HG03575 (cell line): ENCODE measurements around the gene NR3C1.
"Not testable (repeated sequence)": the region's sequence is repeated elsewhere in the genome, so short reads cannot be mapped to it uniquely, and the experiment has no call there.

Source experiments
- ATAC-seq: cut with Tn5 transposase; IDR thresholded peaks from one replicate; pipeline ENCODE4 v1.9.1; 2021; ENCODE audit not compliant: unreplicated experiment, insufficient number of reproducible peaks, low FRiP score; ENCODE audit errors: extremely low read depth

Gene NR3C1

DNA sequence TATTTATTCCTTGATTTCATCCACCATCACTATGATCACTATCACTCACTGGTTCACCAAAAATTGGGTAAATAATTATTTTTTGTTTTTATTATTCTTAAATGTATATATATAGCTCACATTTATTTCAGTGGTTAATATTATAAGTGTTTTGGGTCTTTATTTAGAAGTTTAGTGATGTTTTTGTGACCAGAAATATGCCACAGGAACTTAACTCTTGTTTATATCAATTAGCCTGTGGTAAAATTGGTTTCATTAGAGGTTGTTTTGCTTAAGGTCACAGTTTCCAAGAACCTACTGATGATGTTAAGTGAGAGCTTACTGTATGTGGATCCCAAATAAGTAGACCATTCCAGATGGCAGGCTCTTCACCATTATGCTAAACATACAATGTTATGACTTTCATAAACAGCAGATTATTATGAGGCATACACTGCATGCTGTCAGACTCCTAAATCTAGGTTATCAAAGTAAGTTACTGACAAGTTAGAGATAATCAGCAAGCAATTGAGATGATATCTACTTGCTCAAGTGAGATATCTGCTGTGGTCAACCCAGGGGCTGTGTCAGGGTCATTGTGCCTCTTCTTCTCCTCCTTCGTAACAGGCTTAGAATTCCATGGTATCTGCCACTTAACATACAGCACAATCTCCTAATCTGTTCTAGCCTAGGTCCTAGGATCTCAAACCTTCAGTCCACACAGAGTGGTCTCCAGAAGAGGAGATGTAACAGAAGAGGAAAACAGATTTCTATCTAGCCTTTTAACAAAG, 57.6 kb downstream of the NR3C1 start:
- ATAC-seq = no peak

- ATAC-seq = no peak
Observed at GRCh38 chr5:143343042-143343441, 60.4 kb downstream of the NR3C1 start.

- ATAC-seq = no peak
Observed at GRCh38 chr5:143342607-143343006, 60.9 kb downstream of the NR3C1 start.

GRCh38 chr5:143341807-143342570, 61.5 kb downstream of the NR3C1 start:
- no peak for ATAC-seq

- ATAC-seq = no peak
Observed at GRCh38 chr5:143340891-143341685, 62.4 kb downstream of the NR3C1 start.

DNA sequence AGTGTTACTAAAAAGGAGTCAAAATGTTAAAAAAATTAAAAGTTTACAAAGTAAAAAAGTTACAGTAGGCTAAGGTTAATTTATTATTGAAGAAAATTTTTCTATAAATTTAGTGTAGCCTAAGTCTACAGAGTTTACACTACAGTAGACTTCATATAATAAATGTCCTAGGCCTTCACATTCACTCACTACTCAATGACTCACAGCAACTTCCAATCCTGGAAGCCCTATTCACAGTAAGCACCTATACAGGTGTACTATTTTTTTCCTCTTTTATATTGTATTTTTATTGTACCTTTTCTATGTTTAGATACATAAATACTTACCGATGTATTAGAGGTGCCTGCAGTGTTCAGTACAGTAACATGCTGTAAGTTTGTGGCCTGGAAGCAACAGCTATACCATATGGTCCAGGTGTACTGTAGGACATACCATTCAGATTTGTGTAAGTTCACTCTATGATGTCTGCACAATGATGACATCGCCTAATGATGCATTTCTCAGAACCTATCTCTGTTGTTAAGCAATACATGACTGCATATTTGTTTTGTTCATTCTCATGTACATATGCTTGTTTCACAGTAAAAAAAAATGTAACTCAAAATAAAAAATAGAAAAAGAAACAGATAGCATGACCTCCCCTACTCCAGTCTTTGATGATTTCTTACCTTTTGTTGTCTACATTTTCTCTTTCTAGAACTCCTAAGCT, 64.7 kb downstream of the NR3C1 start:
- ATAC-seq = no peak

DNA sequence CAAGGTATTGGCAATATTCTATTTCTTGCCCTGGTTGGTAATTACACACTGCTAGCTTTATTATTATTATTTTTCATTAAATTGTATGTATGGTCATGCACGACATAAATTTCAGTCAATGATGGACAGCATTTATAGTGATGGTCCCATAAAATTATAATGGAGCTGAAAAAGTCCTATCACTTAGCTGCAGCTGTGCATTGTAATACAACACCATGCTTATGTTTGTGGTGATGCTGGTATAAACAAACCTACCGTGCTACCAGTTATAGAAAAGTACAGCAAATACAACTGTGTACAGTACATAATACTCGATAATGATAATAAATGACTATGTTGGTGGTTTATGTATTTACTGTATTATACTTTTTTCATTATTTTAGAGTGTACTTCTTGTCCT, 65.5 kb downstream of the NR3C1 start:
- ATAC-seq = no peak

GRCh38 chr5:143336485-143336884, 67.0 kb downstream of the NR3C1 start:
- ATAC-seq = no peak

- no peak for ATAC-seq
Observed at GRCh38 chr5:143334903-143335302, 68.6 kb downstream of the NR3C1 start.

- ATAC-seq = not testable (repeated sequence)
Observed at GRCh38 chr5:143334380-143334779, 69.1 kb downstream of the NR3C1 start.

GRCh38 chr5:143331956-143332355, 71.5 kb downstream of the NR3C1 start:
- ATAC-seq = no peak

- no peak for ATAC-seq
Observed at GRCh38 chr5:143329843-143330242, 73.6 kb downstream of the NR3C1 start.

DNA sequence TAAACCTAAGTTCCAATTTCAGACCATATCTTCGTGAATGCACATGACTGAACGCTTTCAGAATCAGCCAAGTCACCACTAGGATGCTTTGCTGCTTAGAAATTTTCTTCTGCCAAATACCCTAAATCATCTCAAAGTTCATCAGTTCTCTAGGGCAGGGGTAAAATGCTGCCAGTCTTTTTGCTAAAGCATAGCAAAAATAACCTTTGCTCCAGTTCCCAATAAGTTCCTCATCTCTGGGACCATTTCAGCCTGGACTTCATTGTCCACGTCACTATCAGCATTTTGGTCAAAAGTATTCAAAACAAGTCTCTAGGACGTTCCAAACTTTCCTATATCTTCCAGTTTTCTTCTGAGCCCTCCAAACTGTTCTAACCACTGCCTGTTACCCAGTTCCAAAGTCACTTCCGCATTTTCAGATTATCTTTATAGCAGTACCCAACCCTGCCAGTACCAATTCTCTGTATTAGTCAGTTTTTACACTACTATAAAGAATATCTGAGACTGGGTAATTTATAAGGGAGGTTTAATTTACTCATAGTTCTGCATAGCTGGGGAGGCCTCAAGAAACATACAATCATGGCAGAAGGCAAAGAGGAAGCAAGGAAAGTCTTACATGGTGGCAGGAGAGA, 74.8 kb downstream of the NR3C1 start:
- ATAC-seq = no peak

DNA sequence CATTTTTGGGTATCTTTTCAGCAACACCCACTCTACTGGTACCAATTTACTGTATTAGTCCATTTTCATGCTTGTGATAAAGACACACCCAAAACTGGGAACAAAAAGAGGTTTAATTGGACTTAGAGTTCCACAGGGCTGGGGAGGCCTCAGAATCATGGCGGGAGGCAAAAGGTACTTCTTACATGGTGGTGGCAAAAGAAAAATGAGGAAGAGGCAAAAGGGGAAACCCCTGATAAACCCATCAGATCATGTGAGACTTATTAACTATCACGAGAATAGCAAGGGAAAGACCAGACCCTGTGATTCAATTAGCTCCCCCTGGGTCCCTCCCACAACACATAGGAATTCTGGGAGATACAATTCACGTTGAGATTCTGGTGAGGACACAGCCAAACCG, 78.4 kb downstream of the NR3C1 start:
- not testable (repeated sequence) for ATAC-seq

GRCh38 chr5:143322931-143323630, 80.4 kb downstream of the NR3C1 start:
- not testable (repeated sequence) for ATAC-seq

DNA sequence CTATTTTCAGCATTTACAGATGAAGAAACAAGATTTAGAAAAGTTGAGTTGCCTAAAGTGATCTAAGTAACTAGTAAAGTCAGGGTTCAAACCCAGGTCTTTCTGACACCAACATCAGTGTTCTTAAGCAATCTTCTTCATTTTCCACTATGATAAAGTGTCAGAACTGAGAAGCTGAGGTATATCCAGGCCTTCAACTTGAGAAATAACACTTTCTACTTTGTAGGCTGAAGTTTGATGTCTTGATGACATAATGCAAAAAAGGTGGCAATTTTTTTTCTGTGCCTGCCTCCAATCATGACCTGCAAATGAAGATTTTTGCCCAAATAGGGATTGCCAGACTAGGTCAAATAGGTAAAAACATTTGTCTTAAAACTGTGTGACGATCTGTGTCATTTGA, 81.3 kb downstream of the NR3C1 start:
- ATAC-seq = no peak

GRCh38 chr5:143319437-143320227, 83.9 kb downstream of the NR3C1 start:
- no peak for ATAC-seq
